Heart left ventricle (tissue), 13 donors: ENCODE results near the gene AFF3.

Experiments used
- POLR2A ChIP-seq, 2 donors: fragments of 450-650 bp; IDR thresholded peaks; one replicate each; pipeline ENCODE4 v1.6.1; 2017; ENCODE audit warnings: antibody characterized with exemption in 2 of 2, mild to moderate bottlenecking in 2 of 2, moderate library complexity in 2 of 2
- TF ChIP-seq, protein P1 (sequence below), 12 donors: fragments of 200-600 bp; sonication (generic) in 4 of 12; IDR thresholded peaks; one replicate each; pipeline versions ENCODE4 v1.5.0 to v1.8.0; 2018 to 2022; ENCODE audit warnings: antibody characterized with exemption in 12 of 12, mild to moderate bottlenecking in 5 of 12
- donor health status: ischemic (EF 13 %, LVEDD 7.1; RV severe dilation, severe dysfunction).
- donor health status: DM: no; HTN: yes; CAD: no.
- donor health status: DM: no; HTN: no; CAD: no.
- donor health status: ischemic (EF 25% LVEDD 6.9; RV normal size, moderate dysfunction).
- donor health status: ischemic (EF 25% LVEDD 5.7; RV mildly dilated, moderate dysfunction).
- donor health status: ischemic (EF 35%, LVEDD 5.7; RV mildly dilated, moderate dysfunction).
- donor health status: nonischemic (EF 11% LVEDD 7.7; RV severe dilation, severe dysfunction).
- donor health status: DM: yes; HTN: yes; CAD: no.
- donor health status: PGD.
- donor health status: ischemic (EF 29% LVEDD 5.4; RV normal size, mild dysfunction).
- donor health status: nonischemic (EF 23%, LVEDD 6.1; RV moderate dilation, normal function).

DNA sequence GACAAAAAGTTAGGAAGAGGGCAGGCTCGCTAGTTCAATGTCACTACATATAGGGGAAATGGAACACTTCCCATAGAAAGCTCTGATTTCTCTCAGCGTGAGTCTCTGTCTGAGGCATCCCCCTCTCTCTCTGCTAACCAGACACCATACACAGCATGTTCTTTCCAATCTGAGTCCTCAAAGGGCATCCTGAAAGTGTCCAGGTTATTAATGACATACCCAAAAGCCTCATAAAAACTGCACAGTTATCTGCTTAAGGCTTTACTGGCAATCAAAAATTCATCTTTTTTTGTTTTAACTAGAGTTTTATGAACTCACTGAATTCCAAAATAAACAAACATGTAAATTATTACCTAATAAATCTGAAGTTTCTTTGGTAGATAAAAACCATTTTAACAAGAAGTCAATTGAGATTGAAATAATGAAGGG lies 137.4 kb downstream of the AFF3 start:
- TF ChIP-seq, protein P1, sequence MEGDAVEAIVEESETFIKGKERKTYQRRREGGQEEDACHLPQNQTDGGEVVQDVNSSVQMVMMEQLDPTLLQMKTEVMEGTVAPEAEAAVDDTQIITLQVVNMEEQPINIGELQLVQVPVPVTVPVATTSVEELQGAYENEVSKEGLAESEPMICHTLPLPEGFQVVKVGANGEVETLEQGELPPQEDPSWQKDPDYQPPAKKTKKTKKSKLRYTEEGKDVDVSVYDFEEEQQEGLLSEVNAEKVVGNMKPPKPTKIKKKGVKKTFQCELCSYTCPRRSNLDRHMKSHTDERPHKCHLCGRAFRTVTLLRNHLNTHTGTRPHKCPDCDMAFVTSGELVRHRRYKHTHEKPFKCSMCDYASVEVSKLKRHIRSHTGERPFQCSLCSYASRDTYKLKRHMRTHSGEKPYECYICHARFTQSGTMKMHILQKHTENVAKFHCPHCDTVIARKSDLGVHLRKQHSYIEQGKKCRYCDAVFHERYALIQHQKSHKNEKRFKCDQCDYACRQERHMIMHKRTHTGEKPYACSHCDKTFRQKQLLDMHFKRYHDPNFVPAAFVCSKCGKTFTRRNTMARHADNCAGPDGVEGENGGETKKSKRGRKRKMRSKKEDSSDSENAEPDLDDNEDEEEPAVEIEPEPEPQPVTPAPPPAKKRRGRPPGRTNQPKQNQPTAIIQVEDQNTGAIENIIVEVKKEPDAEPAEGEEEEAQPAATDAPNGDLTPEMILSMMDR (IDR thresholded peaks at IDR 0.05), result no peak
- TF ChIP-seq POLR2A (IDR thresholded peaks at IDR 0.05), result no peak
